Gastroesophageal sphincter (tissue), 4 donors: ENCODE data around the gene LMTK3. TPM values are rescaled to one million over a fixed set of nuclear protein-coding genes. Genes with fewer than 3 reads are reported as not detected.
"Not testable (repeated sequence)": the region's sequence is repeated elsewhere in the genome, so short reads cannot be mapped to it uniquely, and the experiment has no call there.

Experiments used
- ATAC-seq: fragments of 150-250 bp; one replicate; pipeline ENCODE4 v1.9.1; 2016; ENCODE audit warnings: mild to moderate bottlenecking, moderate library complexity
- H3K27ac ChIP-seq, 4 donors: fragments of 200-600 bp; sonication (generic) in 3 of 4; 1 replicate in 3 of 4; 2 replicates in 1 of 4; pipeline ENCODE4 v1.5.1; 2016 to 2019
- H3K27me3 ChIP-seq: fragments of 200-600 bp; sonication (generic); one replicate; pipeline ENCODE4 v1.5.1; 2019
- H3K36me3 ChIP-seq, 2 donors: fragments of 200-600 bp; sonication (generic); one replicate each; pipeline ENCODE4 v1.5.1; 2019; ENCODE audit warnings: control low read depth in 1 of 2
- H3K4me1 ChIP-seq, 3 donors: fragments of 200-600 bp; sonication (generic); 1 replicate in 2 of 3; 2 replicates in 1 of 3; pipeline ENCODE4 v1.5.1; 2016 to 2019; ENCODE audit warnings: control low read depth in 2 of 3
- H3K4me3 ChIP-seq, 2 donors: fragments of 200-600 bp; sonication (generic); one replicate each; pipeline ENCODE4 v1.5.1; 2019; ENCODE audit warnings: mild to moderate bottlenecking in 1 of 2, moderate library complexity in 1 of 2
- H3K9me3 ChIP-seq, 3 donors: fragments of 200-600 bp; sonication (generic); one replicate each; pipeline ENCODE4 v1.5.1; 2017 to 2019; ENCODE audit warnings: control low read depth in 2 of 3
- EP300 ChIP-seq: sonication (generic); formaldehyde crosslinking; IDR thresholded peaks from one replicate; pipeline ENCODE4 v1.6.1; 2017; ENCODE audit warnings: antibody characterized with exemption, mild to moderate bottlenecking
- POLR2A ChIP-seq, 2 donors: fragments of 450-650 bp; IDR thresholded peaks; one replicate each; pipeline ENCODE4 v1.6.1; 2017; ENCODE audit warnings: antibody characterized with exemption in 2 of 2, mild to moderate bottlenecking in 2 of 2, moderate library complexity in 1 of 2
- POLR2AphosphoS5 ChIP-seq: sonication (generic); formaldehyde crosslinking; IDR thresholded peaks from one replicate; pipeline ENCODE4 v1.6.1; 2017; ENCODE audit warnings: antibody characterized with exemption
- WGBS, 2 donors: methylation state at CpG; one replicate each; pipeline ENCODE4 v1.1.5; 2018; ENCODE audit warnings: low coverage in 1 of 2; 5-methylcytosine and 5-hydroxymethylcytosine counted together
- total RNA-seq, 4 donors: library from RNA; depleted of rRNA; stranded (reverse); fragments of >200 nt; gene quantifications; one replicate each; pipeline ENCODE4 v1.1.0, GENCODE V29; 2016
- TF ChIP-seq, protein P1 (sequence below), 4 experiments: fragments of 200-600 bp in 2 of 4; fragments of 450-650 bp in 2 of 4; sonication (generic) in 1 of 4; IDR thresholded peaks; one replicate each; pipeline ENCODE4 v1.5.1; 2017 to 2019; ENCODE audit warnings: antibody characterized with exemption in 4 of 4, mild to moderate bottlenecking in 2 of 4, moderate library complexity in 2 of 4

Gene LMTK3
- total RNA-seq, 4 donors from 2014 or later = 0.13 to 1.2 (median 0.30) TPM

DNA sequence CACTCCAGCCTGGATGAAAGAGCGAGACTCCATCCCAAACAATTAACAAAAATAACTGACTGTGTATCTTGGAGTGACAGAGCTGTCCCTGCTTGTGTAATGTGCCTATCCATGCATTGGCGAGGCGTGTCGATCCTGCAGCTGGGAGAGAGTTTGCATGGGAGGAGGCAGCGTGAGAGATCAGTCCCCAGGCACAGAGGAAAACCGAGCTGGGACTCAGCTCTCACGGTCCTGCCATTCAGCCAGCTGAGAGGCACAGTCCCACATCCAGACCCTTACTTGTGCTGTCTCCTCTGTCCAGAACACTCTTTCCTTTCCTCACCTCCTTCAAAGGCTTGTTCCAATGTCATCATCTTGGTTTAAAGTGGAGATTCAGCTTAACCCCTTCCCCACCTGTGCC is 28.5 kb upstream of the LMTK3 start:
- H3K9me3 ChIP-seq = no peaks in the 10 kb centered on the region
- ATAC-seq = no peak
- no peak for TF ChIP-seq EP300
- peaks cover 6% of the 10 kb centered on the region for H3K27me3 ChIP-seq
- no peaks in the 10 kb centered on the region for H3K36me3 ChIP-seq
- no peak overlapping the region for H3K27ac ChIP-seq
- 43% methylated on average over 5 of the region's 7 CpGs; no CpG with 5 or more reads in 1 of the 2 donors for WGBS, 2 donors
- peaks cover 0 to 5% (median 0%) of the 10 kb centered on the region in 3 donors for H3K4me1 ChIP-seq
- H3K4me3 ChIP-seq = no peak overlapping the region

DNA sequence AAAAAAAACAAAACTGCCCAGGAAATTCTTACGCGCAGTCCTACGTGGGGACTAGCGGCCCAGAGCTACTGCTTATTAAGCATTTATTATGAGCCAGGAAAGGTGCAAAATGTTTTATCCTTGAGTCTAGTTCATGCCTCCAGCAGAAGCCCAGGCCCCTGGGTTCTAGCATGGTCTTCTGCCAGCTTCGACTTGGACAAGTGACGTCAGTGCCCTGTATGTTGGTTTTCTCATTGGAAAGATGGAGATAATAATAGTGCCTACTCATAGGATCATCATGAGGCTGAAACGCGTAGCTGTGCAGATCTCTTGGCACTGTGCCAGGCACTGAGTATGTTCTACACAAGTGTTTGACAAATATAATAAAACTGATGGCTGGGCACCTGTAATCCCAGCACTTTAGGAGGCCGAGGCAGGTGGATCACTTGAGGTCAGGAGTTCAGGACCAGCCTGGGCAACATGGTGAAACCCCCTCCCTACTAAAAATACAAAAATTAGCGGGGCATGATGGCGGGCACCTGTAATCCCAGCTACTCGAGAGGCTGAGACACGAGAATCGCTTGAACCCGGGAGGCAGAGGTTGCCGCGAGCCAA is 28.0 kb upstream of the LMTK3 start:
- H3K9me3 ChIP-seq = no peaks in the 10 kb centered on the region
- H3K36me3 ChIP-seq = no peaks in the 10 kb centered on the region
- H3K27ac ChIP-seq = no peak overlapping the region
- ATAC-seq = no peak
- no peak overlapping the region for H3K4me3 ChIP-seq
- 39 to 71% methylated on average over 8 to 17 of the region's 17 CpGs for WGBS, 2 donors
- no peak for TF ChIP-seq POLR2A (IDR thresholded peaks at IDR 0.05)
- TF ChIP-seq EP300 = no peak
- TF ChIP-seq, protein P1, sequence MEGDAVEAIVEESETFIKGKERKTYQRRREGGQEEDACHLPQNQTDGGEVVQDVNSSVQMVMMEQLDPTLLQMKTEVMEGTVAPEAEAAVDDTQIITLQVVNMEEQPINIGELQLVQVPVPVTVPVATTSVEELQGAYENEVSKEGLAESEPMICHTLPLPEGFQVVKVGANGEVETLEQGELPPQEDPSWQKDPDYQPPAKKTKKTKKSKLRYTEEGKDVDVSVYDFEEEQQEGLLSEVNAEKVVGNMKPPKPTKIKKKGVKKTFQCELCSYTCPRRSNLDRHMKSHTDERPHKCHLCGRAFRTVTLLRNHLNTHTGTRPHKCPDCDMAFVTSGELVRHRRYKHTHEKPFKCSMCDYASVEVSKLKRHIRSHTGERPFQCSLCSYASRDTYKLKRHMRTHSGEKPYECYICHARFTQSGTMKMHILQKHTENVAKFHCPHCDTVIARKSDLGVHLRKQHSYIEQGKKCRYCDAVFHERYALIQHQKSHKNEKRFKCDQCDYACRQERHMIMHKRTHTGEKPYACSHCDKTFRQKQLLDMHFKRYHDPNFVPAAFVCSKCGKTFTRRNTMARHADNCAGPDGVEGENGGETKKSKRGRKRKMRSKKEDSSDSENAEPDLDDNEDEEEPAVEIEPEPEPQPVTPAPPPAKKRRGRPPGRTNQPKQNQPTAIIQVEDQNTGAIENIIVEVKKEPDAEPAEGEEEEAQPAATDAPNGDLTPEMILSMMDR (IDR thresholded peaks at IDR 0.05) = no peak
- TF ChIP-seq POLR2AphosphoS5 = no peak
- H3K27me3 ChIP-seq = peaks cover 1% of the 10 kb centered on the region
- peaks cover 0 to 5% (median 0%) of the 10 kb centered on the region in 3 donors for H3K4me1 ChIP-seq

DNA sequence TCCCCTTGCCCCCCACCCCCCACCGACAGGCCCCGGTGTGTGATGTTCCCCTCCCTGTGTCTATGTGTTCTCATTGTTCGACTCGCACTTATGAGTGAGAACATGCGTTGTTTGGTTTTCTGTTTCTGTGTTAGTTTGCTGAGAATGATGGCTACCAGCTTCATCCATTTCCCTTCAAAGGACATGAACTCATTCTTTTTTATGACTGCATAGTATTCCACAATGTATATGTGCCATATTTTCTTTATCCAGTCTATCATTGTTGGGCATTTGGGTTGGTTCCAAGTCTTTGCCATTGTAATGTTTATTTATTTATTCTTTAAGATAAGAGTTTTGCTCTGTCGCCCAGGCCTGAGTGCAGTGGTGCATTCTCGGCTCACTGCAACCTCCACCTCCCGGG is 26.4 kb upstream of the LMTK3 start:
- H3K36me3 ChIP-seq, H3K4me3 ChIP-seq, ATAC-seq, H3K27ac ChIP-seq, H3K9me3 ChIP-seq, H3K27me3 ChIP-seq, H3K4me1 ChIP-seq: not testable (repeated sequence)
- WGBS, 2 donors = 80 to 92% methylated on average over 1 to 6 of the region's 8 CpGs

DNA sequence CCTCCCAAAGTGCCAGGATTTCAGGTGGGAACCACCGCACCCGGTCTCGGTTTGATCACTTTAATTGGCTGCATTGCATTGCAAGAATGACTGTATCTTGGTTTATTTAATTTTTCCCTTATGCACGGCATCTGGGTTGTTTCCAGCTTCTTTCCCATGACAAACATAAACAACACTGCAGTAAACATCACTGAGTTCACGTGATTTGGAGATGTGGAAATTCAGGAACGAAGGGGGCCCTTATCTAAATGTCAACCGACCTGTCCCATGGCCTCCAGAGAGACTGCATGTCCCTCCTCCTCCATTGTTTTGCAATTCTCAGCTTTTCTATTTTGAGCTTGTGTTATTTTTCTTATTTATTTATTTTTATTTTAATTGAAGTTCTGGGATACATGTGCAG is 25.9 kb upstream of the LMTK3 start:
- Histone ChIP-seq H3K27me3 (peaks cover 10% of the 10 kb centered on the region), H3K4me1 (no peaks in the 10 kb centered on the region), H3K36me3 (no peaks in the 10 kb centered on the region), H3K9me3 (no peaks in the 10 kb centered on the region), H3K4me3 (no peak overlapping the region), H3K27ac (no peak overlapping the region)
- ATAC-seq = no peak
- 69 to 81% methylated on average over 7 of the region's 7 CpGs for WGBS, 2 donors
- TF ChIP-seq, protein P1 (IDR thresholded peaks at IDR 0.05) = no peak

DNA sequence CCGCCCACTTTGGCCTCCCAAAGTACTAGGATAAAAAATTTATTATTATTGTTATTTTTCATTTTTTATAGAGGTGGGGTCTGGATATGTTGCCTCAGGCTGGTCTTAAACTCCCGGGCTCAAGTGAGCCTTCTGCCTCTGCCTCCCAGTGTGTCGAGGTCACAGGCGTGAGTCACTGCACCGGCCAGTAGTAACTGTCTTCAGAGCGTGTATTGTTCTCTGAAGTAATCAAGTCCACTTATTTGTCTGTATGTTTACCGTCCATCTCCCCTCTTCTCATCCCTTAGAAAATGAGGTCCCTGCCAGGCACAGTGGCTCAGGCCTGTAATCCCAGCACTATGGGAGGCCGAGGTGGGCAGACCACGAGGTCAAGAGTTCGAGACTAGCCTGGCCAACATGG is 22.1 kb upstream of the LMTK3 start:
- Histone ChIP-seq H3K9me3 (peaks cover 0 to 13% (median 0%) of the 10 kb centered on the region in 3 donors), H3K27me3 (peaks cover 34% of the 10 kb centered on the region), H3K36me3 (no peaks in the 10 kb centered on the region), H3K4me3 (no peak overlapping the region), H3K4me1 (no peaks in the 10 kb centered on the region), H3K27ac (no peak overlapping the region)
- 80% methylated on average over 6 of the region's 10 CpGs; no CpG with 5 or more reads in 1 of the 2 donors for WGBS, 2 donors
- TF ChIP-seq, protein P1 (IDR thresholded peaks at IDR 0.05) = no peak
- TF ChIP-seq POLR2A (IDR thresholded peaks at IDR 0.05) (no peak), EP300 (no peak), POLR2AphosphoS5 (no peak)
- ATAC-seq = no peak

DNA sequence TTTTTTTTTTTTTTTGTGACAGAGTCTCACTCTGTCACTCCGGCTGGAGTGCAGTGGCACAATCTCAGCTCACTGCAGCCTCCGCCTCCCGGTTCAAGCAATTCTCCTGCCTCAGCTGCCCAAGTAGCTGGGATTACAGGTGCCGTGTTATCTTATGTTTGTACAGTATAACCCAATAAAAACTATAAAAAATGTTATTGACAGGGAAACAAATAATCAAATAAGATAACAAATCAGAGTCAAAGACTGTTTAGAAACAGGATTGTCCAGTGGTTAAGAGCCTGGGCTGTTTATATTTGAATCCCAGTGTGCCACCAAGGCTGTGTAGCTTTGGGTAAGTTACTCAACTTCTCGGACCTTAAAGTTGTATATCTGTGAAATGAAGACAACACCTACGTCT is 19.1 kb upstream of the LMTK3 start:
- WGBS, 2 donors = 77 to 79% methylated on average over 2 to 6 of the region's 6 CpGs
- Histone ChIP-seq H3K36me3 (no peaks in the 10 kb centered on the region), H3K9me3 (peaks cover 0 to 43% (median 0%) of the 10 kb centered on the region in 3 donors), H3K27me3 (peaks cover 34% of the 10 kb centered on the region), H3K27ac (no peak overlapping the region), H3K4me3 (no peak overlapping the region), H3K4me1 (no peaks in the 10 kb centered on the region)
- ATAC-seq = no peak
- TF ChIP-seq EP300 (no peak), POLR2A (IDR thresholded peaks at IDR 0.05) (no peak), POLR2AphosphoS5 (no peak)
- TF ChIP-seq, protein P1 (IDR thresholded peaks at IDR 0.05) = no peak
